Gastroesophageal sphincter (tissue), 4 donors: ENCODE data around the gene FCHSD1. TPM values are rescaled to one million over a fixed set of nuclear protein-coding genes. Genes with fewer than 3 reads are reported as not detected.

ENCODE experiments used
- ATAC-seq: fragments of 150-250 bp; one replicate; pipeline ENCODE4 v1.9.1; 2016; ENCODE audit warnings: mild to moderate bottlenecking, moderate library complexity
- H3K27ac ChIP-seq, 4 donors: fragments of 200-600 bp; sonication (generic) in 3 of 4; 1 replicate in 3 of 4; 2 replicates in 1 of 4; pipeline ENCODE4 v1.5.1; 2016 to 2019
- H3K27me3 ChIP-seq: fragments of 200-600 bp; sonication (generic); one replicate; pipeline ENCODE4 v1.5.1; 2019
- H3K36me3 ChIP-seq, 2 donors: fragments of 200-600 bp; sonication (generic); one replicate each; pipeline ENCODE4 v1.5.1; 2019; ENCODE audit warnings: control low read depth in 1 of 2
- H3K4me1 ChIP-seq, 3 donors: fragments of 200-600 bp; sonication (generic); 1 replicate in 2 of 3; 2 replicates in 1 of 3; pipeline ENCODE4 v1.5.1; 2016 to 2019; ENCODE audit warnings: control low read depth in 2 of 3
- H3K4me3 ChIP-seq, 2 donors: fragments of 200-600 bp; sonication (generic); one replicate each; pipeline ENCODE4 v1.5.1; 2019; ENCODE audit warnings: mild to moderate bottlenecking in 1 of 2, moderate library complexity in 1 of 2
- H3K9me3 ChIP-seq, 3 donors: fragments of 200-600 bp; sonication (generic); one replicate each; pipeline ENCODE4 v1.5.1; 2017 to 2019; ENCODE audit warnings: control low read depth in 2 of 3
- CTCF ChIP-seq, 4 experiments: fragments of 200-600 bp in 2 of 4; fragments of 450-650 bp in 2 of 4; sonication (generic) in 1 of 4; IDR thresholded peaks; one replicate each; pipeline ENCODE4 v1.5.1; 2017 to 2019; ENCODE audit warnings: antibody characterized with exemption in 4 of 4, mild to moderate bottlenecking in 2 of 4, moderate library complexity in 2 of 4
- EP300 ChIP-seq: sonication (generic); formaldehyde crosslinking; IDR thresholded peaks from one replicate; pipeline ENCODE4 v1.6.1; 2017; ENCODE audit warnings: antibody characterized with exemption, mild to moderate bottlenecking
- POLR2A ChIP-seq, 2 donors: fragments of 450-650 bp; IDR thresholded peaks; one replicate each; pipeline ENCODE4 v1.6.1; 2017; ENCODE audit warnings: antibody characterized with exemption in 2 of 2, mild to moderate bottlenecking in 2 of 2, moderate library complexity in 1 of 2
- POLR2AphosphoS5 ChIP-seq: sonication (generic); formaldehyde crosslinking; IDR thresholded peaks from one replicate; pipeline ENCODE4 v1.6.1; 2017; ENCODE audit warnings: antibody characterized with exemption
- WGBS, 2 donors: methylation state at CpG; one replicate each; pipeline ENCODE4 v1.1.5; 2018; ENCODE audit warnings: low coverage in 1 of 2; 5-methylcytosine and 5-hydroxymethylcytosine counted together
- total RNA-seq, 4 donors: library from RNA; depleted of rRNA; stranded (reverse); fragments of >200 nt; gene quantifications; one replicate each; pipeline ENCODE4 v1.1.0, GENCODE V29; 2016

Gene FCHSD1
- 10 to 100 TPM in 3 of 4 donors, 1 to 10 TPM in 1; 8.2 to 14.8 (median 13.3) TPM for total RNA-seq

DNA sequence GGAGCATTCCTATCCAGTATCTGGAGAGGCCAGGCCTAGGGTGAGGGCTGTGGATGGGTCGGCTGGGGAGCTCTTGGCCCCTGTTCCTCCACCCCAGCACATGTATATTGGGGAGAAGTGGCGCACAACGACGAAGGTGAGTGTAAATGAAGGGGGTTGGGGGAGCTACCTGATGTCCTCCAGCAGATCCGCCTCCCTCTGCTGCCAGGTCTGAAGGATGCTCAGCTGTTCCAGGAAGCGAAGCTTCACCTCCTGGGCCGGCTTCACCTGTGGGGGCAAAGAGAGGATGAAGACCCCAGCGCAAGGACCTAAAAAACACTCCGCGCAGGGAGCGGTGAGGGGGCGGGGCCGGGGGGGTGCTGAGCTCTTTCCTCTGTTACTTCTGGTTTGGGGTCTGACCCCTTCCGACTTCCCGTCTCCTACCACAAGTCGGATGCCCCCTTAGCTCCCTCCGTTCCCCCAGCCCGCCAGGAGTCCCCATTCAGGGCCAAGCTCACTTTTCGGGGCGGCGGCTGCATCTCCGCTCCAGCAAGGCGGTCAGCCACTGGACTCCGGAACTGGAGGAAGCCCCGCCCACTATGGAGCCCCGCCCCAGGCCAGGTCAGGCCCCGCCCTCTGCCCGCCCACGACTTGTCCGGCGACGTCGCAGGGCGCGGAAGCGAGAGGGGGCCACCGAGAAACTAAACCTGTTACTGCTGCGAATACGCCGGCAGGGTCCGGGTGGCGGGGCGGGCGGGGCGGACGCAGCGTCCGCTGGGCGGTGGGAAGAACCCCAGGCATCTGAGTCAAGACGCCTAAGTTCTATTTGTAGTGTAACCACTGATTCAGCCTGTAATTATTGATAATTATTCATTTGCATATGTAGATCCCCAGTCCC, at the start of gene FCHSD1:
TSS of gene FCHSD1 (minus strand) at position 568 of the 877 bp plus-strand sequence. CDS start at position 518, 50 bp downstream.
- peak in 1 of 4 experiments; percentile 34 for TF ChIP-seq CTCF (IDR thresholded peaks at IDR 0.05)
- peak in 1 of 2 donors; percentile 31 for TF ChIP-seq POLR2A (IDR thresholded peaks at IDR 0.05)
- peak; percentile 3 for TF ChIP-seq POLR2AphosphoS5
- TF ChIP-seq EP300: no peak

DNA sequence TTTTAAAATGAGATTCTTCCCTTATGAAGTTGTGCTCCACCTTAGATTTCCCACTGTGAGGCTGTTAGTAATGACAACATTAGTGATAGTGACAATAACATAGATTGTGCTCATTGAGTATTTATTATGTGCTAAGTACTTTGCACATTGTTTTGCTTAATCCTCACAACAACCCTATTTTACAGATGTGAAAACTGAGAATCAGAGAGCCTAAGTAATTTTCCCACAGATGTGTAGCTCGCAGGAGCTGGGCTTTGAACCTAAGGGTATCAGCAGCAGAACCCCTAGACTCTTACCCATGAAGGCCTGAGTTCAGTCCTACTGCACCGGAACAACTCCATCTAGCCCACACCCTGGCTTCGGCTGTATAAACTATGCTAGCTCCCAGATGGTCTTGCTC, 46.4 kb upstream of the FCHSD1 start:
- Histone ChIP-seq H3K36me3 (no peaks in the 10 kb centered on the region), H3K9me3 (no peaks in the 10 kb centered on the region), H3K27me3 (peaks cover 78% of the 10 kb centered on the region), H3K27ac (no peak overlapping the region), H3K4me1 (peaks cover 0 to 21% (median 5%) of the 10 kb centered on the region in 3 donors), H3K4me3 (no peak overlapping the region)
- WGBS, 2 donors: 63 to 80% methylated on average over 2 of the region's 3 CpGs
- TF ChIP-seq POLR2AphosphoS5: no peak
- TF ChIP-seq EP300: no peak
- TF ChIP-seq POLR2A (IDR thresholded peaks at IDR 0.05): no peak
- TF ChIP-seq CTCF (IDR thresholded peaks at IDR 0.05): no peak
- no peak for ATAC-seq

More for the DNA sequence above, at the start of gene FCHSD1:
- no peaks in the 10 kb centered on the region for H3K9me3 ChIP-seq
- no peaks in the 10 kb centered on the region for H3K27me3 ChIP-seq
- 0 to 8% methylated on average over 5 to 21 of the region's 50 CpGs for whole genome bisulfite sequencing, 2 donors
- ATAC-seq: peak; percentile 96
- peak within 1 kb of the TSS; percentile 57 to 76 for H3K4me3 ChIP-seq
- peak within 1 kb of the TSS in 3 of 4 donors; percentile 63 to 71 (median 69) for H3K27ac ChIP-seq
- peaks cover 0 to 41% of the 10 kb centered on the region in 2 donors for H3K36me3 ChIP-seq
- H3K4me1 ChIP-seq: peaks cover 0 to 23% (median 10%) of the 10 kb centered on the region in 3 donors

DNA sequence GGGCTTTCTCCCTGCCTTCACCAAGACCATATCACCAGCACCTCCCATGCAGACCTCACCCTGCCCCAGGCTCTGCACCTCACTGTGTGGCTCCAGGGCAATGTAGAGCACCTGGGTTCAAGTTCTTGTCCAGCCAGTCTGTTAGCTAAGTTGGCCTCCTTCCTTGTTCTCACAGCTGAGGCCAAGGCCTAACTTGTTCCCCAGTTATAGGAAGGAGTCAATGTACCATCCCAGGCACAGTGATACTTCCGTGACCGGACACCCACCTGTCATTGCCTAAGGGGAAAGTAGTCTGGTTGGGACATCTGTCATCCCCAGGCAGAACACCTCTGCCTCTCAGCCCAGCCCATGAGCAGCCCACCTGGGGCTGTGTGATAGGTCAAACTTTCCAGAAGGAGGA, 45.2 kb upstream of the FCHSD1 start:
- no CpG with 5 or more reads among the region's 2 CpGs for WGBS, 2 donors
- no peaks in the 10 kb centered on the region for H3K36me3 ChIP-seq
- H3K4me3 ChIP-seq: no peak overlapping the region
- no peak for ATAC-seq
- no peak overlapping the region for H3K27ac ChIP-seq
- H3K9me3 ChIP-seq: no peaks in the 10 kb centered on the region
- TF ChIP-seq EP300 (no peak), POLR2AphosphoS5 (no peak), POLR2A (IDR thresholded peaks at IDR 0.05) (no peak)
- peaks cover 70% of the 10 kb centered on the region for H3K27me3 ChIP-seq
- peaks cover 0 to 18% (median 4%) of the 10 kb centered on the region in 3 donors for H3K4me1 ChIP-seq

DNA sequence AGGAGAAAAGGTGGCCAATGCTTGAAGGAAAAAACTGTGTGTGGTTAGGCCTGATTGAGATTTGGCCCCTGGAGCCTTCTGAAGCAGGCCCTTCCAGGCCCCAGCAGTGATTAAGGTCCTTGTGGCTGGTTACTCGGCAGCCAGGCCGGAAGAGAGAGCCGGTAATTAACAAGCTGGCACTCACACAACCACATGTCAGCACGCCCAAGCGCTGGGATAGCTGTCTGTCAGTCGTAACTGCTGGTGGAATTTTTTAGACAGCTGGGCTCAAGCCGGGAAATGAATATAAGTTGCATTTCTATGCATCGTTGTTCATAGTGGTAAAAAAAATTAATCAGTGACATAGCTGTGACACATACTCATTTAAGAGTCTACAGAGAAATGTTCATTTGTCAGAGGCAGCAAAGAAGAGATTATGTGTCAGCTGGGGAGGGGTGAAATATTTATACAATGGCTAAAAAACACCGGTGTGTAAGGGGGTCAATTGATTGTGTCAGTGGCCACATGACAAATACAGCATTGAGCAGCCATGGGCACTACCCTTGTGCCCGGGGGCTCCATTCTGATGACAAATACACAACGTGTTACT, 44.5 kb upstream of the FCHSD1 start:
- Histone ChIP-seq H3K4me1 (peaks cover 0 to 15% (median 4%) of the 10 kb centered on the region in 3 donors), H3K36me3 (no peaks in the 10 kb centered on the region), H3K27ac (no peak overlapping the region), H3K4me3 (no peak overlapping the region), H3K27me3 (peaks cover 65% of the 10 kb centered on the region), H3K9me3 (no peaks in the 10 kb centered on the region)
- 64 to 78% methylated on average over 7 to 11 of the region's 11 CpGs for WGBS, 2 donors
- no peak for ATAC-seq
- no peak for TF ChIP-seq CTCF (IDR thresholded peaks at IDR 0.05)
- TF ChIP-seq POLR2A (IDR thresholded peaks at IDR 0.05): no peak
- no peak for TF ChIP-seq EP300
- TF ChIP-seq POLR2AphosphoS5: no peak

DNA sequence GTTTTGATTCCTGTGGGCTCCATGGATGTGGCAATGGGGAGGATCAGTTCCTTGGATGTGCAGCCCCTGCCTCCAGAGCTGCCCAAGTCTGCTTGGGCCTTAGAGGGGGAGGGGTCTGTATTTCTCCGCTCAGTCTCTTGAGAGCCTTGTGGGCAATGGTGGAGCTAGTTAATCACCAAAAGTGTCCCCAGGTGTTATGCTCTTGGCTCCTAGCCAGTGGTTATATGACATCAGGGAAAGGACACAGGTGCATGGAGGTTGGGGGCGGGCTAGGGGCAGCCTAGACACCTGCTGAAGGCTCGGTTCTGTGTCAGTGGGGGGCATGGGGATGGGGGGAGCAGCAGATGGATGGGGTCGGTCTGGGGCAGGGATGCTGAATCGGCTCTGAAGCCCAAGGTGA, 43.3 kb upstream of the FCHSD1 start:
- Histone ChIP-seq H3K9me3 (no peaks in the 10 kb centered on the region), H3K4me3 (no peak overlapping the region), H3K4me1 (peaks cover 0 to 15% (median 4%) of the 10 kb centered on the region in 3 donors), H3K36me3 (no peaks in the 10 kb centered on the region), H3K27me3 (peaks cover 65% of the 10 kb centered on the region), H3K27ac (no peak overlapping the region)
- WGBS, 2 donors: 50% methylated on average over 2 to 3 of the region's 5 CpGs
- no peak for ATAC-seq
- TF ChIP-seq POLR2AphosphoS5: no peak
- TF ChIP-seq POLR2A (IDR thresholded peaks at IDR 0.05): no peak
- no peak for TF ChIP-seq EP300
- no peak for TF ChIP-seq CTCF (IDR thresholded peaks at IDR 0.05)
